SK-N-SH (cell line): ENCODE measurements around the gene SMIM29. TPM values are rescaled to one million over a fixed set of nuclear protein-coding genes. Genes with fewer than 3 reads are reported as not detected.
"Not testable (repeated sequence)": the region's sequence is repeated elsewhere in the genome, so short reads cannot be mapped to it uniquely, and the experiment has no call there.

Experiments
- CTCF ChIA-PET: fragments of 300-600, 350-600 bp; formaldehyde crosslinking; extraction: SDS; loops from one replicate; lab custom pipeline; 2021; lab: Yijun Ruan, JAX
- POLR2A ChIA-PET: fragments of 350-600 bp; sonication (Branson Sonifier 250); formaldehyde crosslinking; extraction: SDS; loops from one replicate; lab custom pipeline; 2020; ENCODE audit warnings: antibody characterized with exemption, inconsistent platforms; lab: Yijun Ruan, JAX
- DNase-seq: peaks from one replicate; pipeline ENCODE4 v3.0.0; 2012
- H2AFZ ChIP-seq: fragments of 200-600 bp; sonication (generic); 2 replicates; pipeline ENCODE4 v1.8.1; 2016; ENCODE audit warnings: antibody characterized with exemption, mild to moderate bottlenecking, low read depth
- H3F3A ChIP-seq: fragments of 200-600 bp; sonication (generic); replicated peaks from 2 replicates; pipeline ENCODE3; 2016; ENCODE audit warnings: antibody characterized with exemption, mild to moderate bottlenecking; ENCODE audit not compliant: insufficient read depth
- H3K27ac ChIP-seq, 2 experiments: fragments of 200-500 bp in 1 of 2; fragments of 200-600 bp in 1 of 2; sonication (Bioruptor generic) in 1 of 2; sonication (generic), shearing (Covaris generic) in 1 of 2; 2 replicates each; pipeline versions ENCODE4 v1.5.1 to v1.6.1; 2014 to 2016; ENCODE audit warnings: low read depth in 2 of 2, inconsistent platforms in 1 of 2, low read length in 1 of 2, mild to moderate bottlenecking in 1 of 2, mixed read lengths in 1 of 2
- H3K27me3 ChIP-seq: fragments of 200-600 bp; sonication (generic), shearing (Covaris generic); 2 replicates; pipeline ENCODE4 v1.6.1; 2016; ENCODE audit warnings: mixed run types; ENCODE audit not compliant: insufficient read depth
- H3K36me3 ChIP-seq, 2 experiments: fragments of 200-500 bp in 1 of 2; fragments of 200-600 bp in 1 of 2; sonication (Bioruptor generic) in 1 of 2; sonication (generic) in 1 of 2; replicated peaks in 1 of 2; 2 replicates each; pipeline versions ENCODE3 to v1.5.1; 2014 to 2016; ENCODE audit warnings: low read length in 1 of 2, mild to moderate bottlenecking in 1 of 2; ENCODE audit not compliant: insufficient read depth in 2 of 2, control insufficient read depth in 1 of 2
- H3K4me1 ChIP-seq, 2 experiments: fragments of 200-500 bp in 1 of 2; fragments of 200-600 bp in 1 of 2; sonication (Bioruptor generic) in 1 of 2; sonication (generic), shearing (Covaris generic) in 1 of 2; 2 replicates each; pipeline versions ENCODE4 v1.5.1 to v1.6.1; 2014 to 2016; ENCODE audit warnings: low read depth in 1 of 2, low read length in 1 of 2, mixed run types in 1 of 2; ENCODE audit not compliant: insufficient read depth in 2 of 2, control insufficient read depth in 1 of 2
- H3K4me2 ChIP-seq: fragments of 200-600 bp; sonication (generic), shearing (Covaris generic); 2 replicates; pipeline ENCODE4 v1.6.1; 2017; ENCODE audit warnings: mixed run types
- H3K4me3 ChIP-seq, 2 experiments: fragments of 200-500 bp in 1 of 2; fragments of 200-600 bp in 1 of 2; sonication (Bioruptor generic) in 1 of 2; sonication (generic), shearing (Covaris generic) in 1 of 2; 2 replicates each; pipeline versions ENCODE4 v1.5.1 to v1.8.1; 2014 to 2016; ENCODE audit warnings: low read depth in 2 of 2, inconsistent platforms in 1 of 2, low read length in 1 of 2, mild to moderate bottlenecking in 1 of 2, mixed read lengths in 1 of 2, moderate library complexity in 1 of 2
- H3K79me2 ChIP-seq: fragments of 200-600 bp; sonication (generic); 2 replicates; pipeline ENCODE4 v1.8.1; 2017; ENCODE audit warnings: mild to moderate bottlenecking; ENCODE audit not compliant: insufficient read depth
- H3K9ac ChIP-seq: fragments of 200-600 bp; sonication (generic); 2 replicates; pipeline ENCODE4 v1.6.1; 2017; ENCODE audit warnings: mixed run types
- H3K9me2 ChIP-seq: fragments of 200-600 bp; sonication (generic); 2 replicates; pipeline ENCODE4 v1.6.1; 2017; ENCODE audit warnings: mixed run types
- H3K9me3 ChIP-seq: fragments of 200-600 bp; sonication (generic); 2 replicates; pipeline ENCODE4 v1.6.1; 2017; ENCODE audit warnings: mixed run types, mild to moderate bottlenecking, moderate library complexity
- H4K20me1 ChIP-seq: fragments of 200-600 bp; sonication (generic); 2 replicates; pipeline ENCODE4 v1.6.1; 2017; ENCODE audit warnings: mild to moderate bottlenecking, mixed run types; ENCODE audit not compliant: insufficient read depth
- EZH2phosphoT487 ChIP-seq: fragments of 200-600 bp; sonication (generic); IDR thresholded peaks from 2 replicates; pipeline ENCODE4 v1.6.1; 2017; ENCODE audit warnings: low read depth, mixed run types, mild to moderate bottlenecking, antibody characterized with exemption, moderate library complexity, borderline replicate concordance
- GATA2 ChIP-seq: sonication (generic); formaldehyde crosslinking; IDR thresholded peaks from 2 replicates; pipeline ENCODE4 v1.5.0; 2020; ENCODE audit warnings: mild to moderate bottlenecking, missing genetic modification reagents
- RFX5 ChIP-seq: IDR thresholded peaks from 2 replicates; pipeline ENCODE4 v1.6.1; 2012; ENCODE audit warnings: mild to moderate bottlenecking, improper control_type of control experiment, low read length
- RXRA ChIP-seq: IDR thresholded peaks from 2 replicates; pipeline ENCODE4 v1.4.0; 2012; ENCODE audit warnings: low read depth, mild to moderate bottlenecking, borderline replicate concordance
- TAF1 ChIP-seq: IDR thresholded peaks from 2 replicates; pipeline ENCODE4 v1.6.1; 2012; ENCODE audit warnings: low read depth, mild to moderate bottlenecking, low read length, moderate library complexity, borderline replicate concordance
- TCF12 ChIP-seq: IDR thresholded peaks from 2 replicates; pipeline ENCODE4 v1.4.0; 2012
- YY1 ChIP-seq: IDR thresholded peaks from 2 replicates; pipeline ENCODE4 v1.4.0; 2012; ENCODE audit warnings: low read depth, mild to moderate bottlenecking
- WGBS: methylation state at CpG from one replicate; pipeline ENCODE4 v1.1.6; 2017; ENCODE audit warnings: low lambda C conversion rate; 5-methylcytosine and 5-hydroxymethylcytosine counted together
- polyA plus RNA-seq, 3 experiments: library from polyadenylated mRNA; depleted of rRNA; stranded (reverse); fragments of >200 nt; gene quantifications; 2 replicates each; pipeline ENCODE4 v1.2.3, GENCODE V29; 2012
- TF ChIP-seq, protein P1 (sequence below): IDR thresholded peaks from 2 replicates; pipeline ENCODE4 v1.4.0; 2012; ENCODE audit warnings: low read depth, borderline replicate concordance
- TF ChIP-seq, protein P2 (sequence below): IDR thresholded peaks from 2 replicates; pipeline ENCODE4 v1.6.1; 2012; ENCODE audit warnings: mild to moderate bottlenecking, low read depth, low read length, moderate library complexity

Gene SMIM29
- polyA plus RNA-seq, 1 of the 3 experiments (the other 2 are of a cell fraction): 50.2 TPM

DNA sequence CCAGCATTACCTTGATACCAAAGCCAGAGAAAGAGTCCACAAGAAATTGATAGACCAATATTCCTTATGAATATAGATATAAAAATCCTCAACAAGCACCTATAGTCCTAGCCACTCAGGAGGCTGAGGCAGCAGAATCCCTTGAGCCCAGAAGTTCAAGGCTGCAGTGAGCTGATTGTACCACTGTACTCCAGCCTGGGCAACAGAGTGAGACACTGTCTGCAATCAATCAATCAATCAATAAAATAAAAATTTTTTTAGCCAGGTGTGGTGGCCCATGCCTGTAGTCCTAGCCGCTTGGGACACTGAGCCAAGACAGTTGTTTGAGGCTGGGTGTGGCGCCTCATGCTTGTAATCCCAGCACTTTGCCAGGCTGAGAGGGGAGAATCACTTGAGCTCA lies 18.9 kb upstream of the SMIM29 start:
- no peak overlapping the region for H2AFZ ChIP-seq
- no peaks in the 10 kb centered on the region for H3F3A ChIP-seq
- H3K79me2 ChIP-seq: no peaks in the 10 kb centered on the region
- H4K20me1 ChIP-seq: no peaks in the 10 kb centered on the region
- TF ChIP-seq GATA2 (CRISPR knock-in tag) (no peak), TCF12 (no peak), RXRA (no peak), EZH2phosphoT487 (no peak), RFX5 (no peak), TAF1 (no peak), YY1 (no peak)
- TF ChIP-seq, protein P1, sequence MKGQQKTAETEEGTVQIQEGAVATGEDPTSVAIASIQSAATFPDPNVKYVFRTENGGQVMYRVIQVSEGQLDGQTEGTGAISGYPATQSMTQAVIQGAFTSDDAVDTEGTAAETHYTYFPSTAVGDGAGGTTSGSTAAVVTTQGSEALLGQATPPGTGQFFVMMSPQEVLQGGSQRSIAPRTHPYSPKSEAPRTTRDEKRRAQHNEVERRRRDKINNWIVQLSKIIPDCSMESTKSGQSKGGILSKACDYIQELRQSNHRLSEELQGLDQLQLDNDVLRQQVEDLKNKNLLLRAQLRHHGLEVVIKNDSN: no peak
- TF ChIP-seq, protein P2, sequence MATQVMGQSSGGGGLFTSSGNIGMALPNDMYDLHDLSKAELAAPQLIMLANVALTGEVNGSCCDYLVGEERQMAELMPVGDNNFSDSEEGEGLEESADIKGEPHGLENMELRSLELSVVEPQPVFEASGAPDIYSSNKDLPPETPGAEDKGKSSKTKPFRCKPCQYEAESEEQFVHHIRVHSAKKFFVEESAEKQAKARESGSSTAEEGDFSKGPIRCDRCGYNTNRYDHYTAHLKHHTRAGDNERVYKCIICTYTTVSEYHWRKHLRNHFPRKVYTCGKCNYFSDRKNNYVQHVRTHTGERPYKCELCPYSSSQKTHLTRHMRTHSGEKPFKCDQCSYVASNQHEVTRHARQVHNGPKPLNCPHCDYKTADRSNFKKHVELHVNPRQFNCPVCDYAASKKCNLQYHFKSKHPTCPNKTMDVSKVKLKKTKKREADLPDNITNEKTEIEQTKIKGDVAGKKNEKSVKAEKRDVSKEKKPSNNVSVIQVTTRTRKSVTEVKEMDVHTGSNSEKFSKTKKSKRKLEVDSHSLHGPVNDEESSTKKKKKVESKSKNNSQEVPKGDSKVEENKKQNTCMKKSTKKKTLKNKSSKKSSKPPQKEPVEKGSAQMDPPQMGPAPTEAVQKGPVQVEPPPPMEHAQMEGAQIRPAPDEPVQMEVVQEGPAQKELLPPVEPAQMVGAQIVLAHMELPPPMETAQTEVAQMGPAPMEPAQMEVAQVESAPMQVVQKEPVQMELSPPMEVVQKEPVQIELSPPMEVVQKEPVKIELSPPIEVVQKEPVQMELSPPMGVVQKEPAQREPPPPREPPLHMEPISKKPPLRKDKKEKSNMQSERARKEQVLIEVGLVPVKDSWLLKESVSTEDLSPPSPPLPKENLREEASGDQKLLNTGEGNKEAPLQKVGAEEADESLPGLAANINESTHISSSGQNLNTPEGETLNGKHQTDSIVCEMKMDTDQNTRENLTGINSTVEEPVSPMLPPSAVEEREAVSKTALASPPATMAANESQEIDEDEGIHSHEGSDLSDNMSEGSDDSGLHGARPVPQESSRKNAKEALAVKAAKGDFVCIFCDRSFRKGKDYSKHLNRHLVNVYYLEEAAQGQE: no peak
- TF ChIP-seq, all 33 proteins: peak for 0
- Histone ChIP-seq H3K9me3 (no peaks in the 10 kb centered on the region), H3K27me3 (no peaks in the 10 kb centered on the region), H3K4me1 (no peaks in the 10 kb centered on the region), H3K4me2 (no peak overlapping the region), H3K36me3 (no peaks in the 10 kb centered on the region), H3K9me2 (no peaks in the 10 kb centered on the region), H3K4me3 (no peak overlapping the region), H3K27ac (no peak overlapping the region), H3K9ac (no peak overlapping the region)
- CTCF ChIA-PET: interaction anchor here (0.8 to 0.9 kb wide), 2 partner anchors 39 to 123 kb away, joined by 3 to 4 read pairs; no protein-coding TSS in a partner anchor
- POLR2A ChIA-PET: no interaction called here
- no peak for DNase-seq
- WGBS: 92% methylated on average over 2 of the region's 2 CpGs

DNA sequence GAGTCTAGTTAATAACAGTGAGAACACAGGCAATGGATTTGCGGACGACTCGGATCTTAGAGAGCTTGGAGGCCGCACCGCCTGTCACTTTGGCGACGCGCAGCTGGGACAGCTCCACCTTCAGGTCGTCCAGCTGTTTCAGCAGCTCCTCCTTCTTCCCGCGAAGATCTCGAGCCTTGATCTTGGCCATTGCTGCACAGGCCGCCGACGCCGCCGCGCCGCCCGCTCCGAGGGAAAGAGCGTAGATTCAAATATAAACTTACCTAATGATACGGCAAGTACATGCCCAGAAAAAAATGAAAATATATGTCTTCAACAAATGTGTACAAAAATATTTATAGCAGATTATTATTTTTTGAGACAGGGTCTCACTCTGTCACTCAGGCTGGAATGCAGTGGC lies 14.7 kb upstream of the SMIM29 start:
- H3K79me2 ChIP-seq, H4K20me1 ChIP-seq, H3K9me3 ChIP-seq, H3K36me3 ChIP-seq, DNase-seq, H3F3A ChIP-seq, H2AFZ ChIP-seq, H3K27me3 ChIP-seq, H3K27ac ChIP-seq, H3K4me1 ChIP-seq, CTCF ChIA-PET, H3K4me2 ChIP-seq, H3K9me2 ChIP-seq, POLR2A ChIA-PET, H3K9ac ChIP-seq, H3K4me3 ChIP-seq: not testable (repeated sequence)
- WGBS: 98% methylated on average over 23 of the region's 23 CpGs
